KMS-11 (cell line): ENCODE data around the gene RPS14.

Experiments used
- H2AFZ ChIP-seq: fragments of 200-600 bp; sonication (generic); 2 replicates; pipeline ENCODE4 v1.6.1; 2016; ENCODE audit warnings: antibody characterized with exemption, mixed run types, low read depth
- H3K27ac ChIP-seq: fragments of 200-600 bp; sonication (generic); 2 replicates; pipeline ENCODE4 v1.6.1; 2016; ENCODE audit warnings: mild to moderate bottlenecking, mixed run types
- H3K27me3 ChIP-seq: fragments of 200-600 bp; sonication (generic); 2 replicates; pipeline ENCODE4 v1.6.1; 2017; ENCODE audit warnings: mild to moderate bottlenecking, low read depth, mixed run types, moderate library complexity; ENCODE audit not compliant: insufficient read depth
- H3K36me3 ChIP-seq: fragments of 200-600 bp; sonication (generic); 2 replicates; pipeline ENCODE4 v1.6.1; 2017; ENCODE audit warnings: mild to moderate bottlenecking, mixed run types; ENCODE audit not compliant: insufficient read depth
- H3K4me1 ChIP-seq: fragments of 200-600 bp; sonication (generic); 2 replicates; pipeline ENCODE4 v1.6.1; 2016; ENCODE audit warnings: mild to moderate bottlenecking, low read depth, mixed run types; ENCODE audit not compliant: poor library complexity, severe bottlenecking
- H3K4me2 ChIP-seq: fragments of 200-600 bp; sonication (generic); 2 replicates; pipeline ENCODE4 v1.7.0; 2016; ENCODE audit warnings: mild to moderate bottlenecking, mixed run types
- H3K4me3 ChIP-seq: fragments of 200-600 bp; sonication (generic); IDR thresholded peaks from 2 replicates; pipeline ENCODE4 v1.6.1; 2017; ENCODE audit warnings: low read depth, low read length, mixed read lengths; ENCODE audit not compliant: insufficient read depth
- H3K79me2 ChIP-seq: fragments of 200-600 bp; sonication (generic); 2 replicates; pipeline ENCODE4 v1.6.1; 2016; ENCODE audit warnings: low read depth, mixed run types; ENCODE audit not compliant: insufficient read depth
- H3K9ac ChIP-seq: fragments of 200-600 bp; sonication (generic); 2 replicates; pipeline ENCODE4 v1.6.1; 2016; ENCODE audit warnings: mild to moderate bottlenecking, mixed run types
- H4K20me1 ChIP-seq: fragments of 200-600 bp; sonication (generic); 2 replicates; pipeline ENCODE4 v1.6.1; 2016; ENCODE audit warnings: mild to moderate bottlenecking, mixed run types; ENCODE audit not compliant: insufficient read depth
- CTCF ChIP-seq: fragments of 200-600 bp; sonication (generic); conservative IDR thresholded peaks from 2 replicates; pipeline ENCODE4 v1.6.1; 2017; ENCODE audit warnings: low read depth, mild to moderate bottlenecking, antibody characterized with exemption, low read length, moderate library complexity, mixed read lengths

Gene RPS14

GRCh38 chr5:150413176-150413901 lies 36.2 kb downstream of the RPS14 start:
- peak overlapping the region; percentile 40; the same call in 1 of the 2 replicates for H2AFZ ChIP-seq
- no peaks in the 10 kb centered on the region for H3K27me3 ChIP-seq
- no peak for TF ChIP-seq CTCF

GRCh38 chr5:150412319-150413175 lies 37.0 kb downstream of the RPS14 start, which contains the start of gene CD74:
Gene CD74, minus strand, starts transcription at chr5:150412910. Its CDS starts 161 bp downstream, at chr5:150412749.
- peak within 1 kb of the TSS; percentile 97 for H3K27ac ChIP-seq
- H3K79me2 ChIP-seq: peaks cover 50% of the 10 kb centered on the region
- H3K36me3 ChIP-seq: no peaks in the 10 kb centered on the region; the same call in 1 of the 2 replicates
- H3K27me3 ChIP-seq: no peaks in the 10 kb centered on the region
- peak within 1 kb of the TSS; percentile 95 for H3K9ac ChIP-seq
- TF ChIP-seq CTCF: no peak
- peaks cover 31% of the 10 kb centered on the region for H3K4me1 ChIP-seq
- no peak within 1 kb of the TSS for H3K4me3 ChIP-seq
- peak within 1 kb of the TSS; percentile 40; the same call in 1 of the 2 replicates for H2AFZ ChIP-seq
- peak within 1 kb of the TSS; percentile 97 for H3K4me2 ChIP-seq
- H4K20me1 ChIP-seq: peaks cover 5% of the 10 kb centered on the region; the same call in 1 of the 2 replicates

More at GRCh38 chr5:150413176-150413901, 36.2 kb downstream of the RPS14 start:
- Histone ChIP-seq H3K27ac (peak overlapping the region; percentile 97), H3K4me2 (peak overlapping the region; percentile 50; the same call in 1 of the 2 replicates), H3K79me2 (peaks cover 43% of the 10 kb centered on the region), H3K36me3 (no peaks in the 10 kb centered on the region; the same call in 1 of the 2 replicates), H4K20me1 (peaks cover 5% of the 10 kb centered on the region; the same call in 1 of the 2 replicates), H3K4me1 (peaks cover 31% of the 10 kb centered on the region), H3K9ac (peak overlapping the region; percentile 95), H3K4me3 (no peak overlapping the region)

DNA sequence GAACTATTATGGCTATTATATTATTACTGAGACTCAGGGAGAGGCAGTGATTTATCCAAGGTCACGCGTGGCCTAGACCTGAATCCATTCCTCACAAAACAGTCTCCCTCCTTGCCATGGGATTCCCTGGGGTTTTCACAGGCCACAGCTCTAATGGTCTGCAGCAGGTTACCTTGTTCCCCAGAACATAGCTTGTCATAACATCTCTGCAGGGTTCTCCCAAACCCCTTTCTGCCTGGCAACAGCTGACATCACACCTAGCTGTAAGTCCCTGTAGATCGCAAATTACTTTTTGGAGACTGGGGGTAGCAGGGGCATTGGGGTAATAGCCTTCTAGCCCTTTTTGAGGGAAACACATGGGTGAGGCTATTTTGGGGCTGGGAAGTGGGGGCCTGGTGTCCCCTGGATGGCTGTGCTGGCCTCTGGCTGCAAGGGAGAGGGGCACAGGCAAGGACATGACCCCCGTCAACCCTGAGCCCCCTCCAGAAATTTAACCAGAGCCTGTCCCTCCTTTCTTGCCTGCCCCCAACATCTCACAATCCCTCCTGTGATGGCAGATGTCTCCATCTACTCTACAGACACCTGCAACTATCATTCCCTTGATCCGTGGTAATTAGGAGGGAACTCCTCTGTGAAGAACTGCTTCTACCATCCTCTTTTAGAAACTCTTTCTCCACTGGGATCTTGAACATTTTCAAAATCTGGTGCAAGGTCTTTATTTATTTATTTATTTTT lies 38.1 kb downstream of the RPS14 start:
- Histone ChIP-seq H2AFZ (no peak overlapping the region), H3K79me2 (peaks cover 50% of the 10 kb centered on the region), H3K4me2 (peak overlapping the region; percentile 97), H3K27me3 (no peaks in the 10 kb centered on the region), H4K20me1 (peaks cover 5% of the 10 kb centered on the region; the same call in 1 of the 2 replicates), H3K9ac (peak overlapping the region; percentile 95), H3K27ac (peak overlapping the region; percentile 97), H3K4me1 (peaks cover 31% of the 10 kb centered on the region), H3K4me3 (no peak overlapping the region), H3K36me3 (no peaks in the 10 kb centered on the region; the same call in 1 of the 2 replicates)
- TF ChIP-seq CTCF: no peak
